GM12865 (cell line): Measurements from ENCODE around the gene BRME1.

ENCODE experiments used
- DNase-seq: peaks from one replicate; pipeline ENCODE4 v3.0.0; 2010; ENCODE audit warnings: low read depth
- H3K4me3 ChIP-seq: 2 replicates; pipeline ENCODE4 v1.5.1; 2011; ENCODE audit warnings: mild to moderate bottlenecking, low read depth, low read length, control low read depth
- TF ChIP-seq, protein P1 (sequence below): IDR thresholded peaks from 2 replicates; pipeline ENCODE4 v1.5.1; 2011; ENCODE audit warnings: low read length, control low read depth, low read depth, inconsistent platforms; ENCODE audit not compliant: insufficient read depth; ENCODE audit errors: missing control alignments

Gene BRME1

DNA sequence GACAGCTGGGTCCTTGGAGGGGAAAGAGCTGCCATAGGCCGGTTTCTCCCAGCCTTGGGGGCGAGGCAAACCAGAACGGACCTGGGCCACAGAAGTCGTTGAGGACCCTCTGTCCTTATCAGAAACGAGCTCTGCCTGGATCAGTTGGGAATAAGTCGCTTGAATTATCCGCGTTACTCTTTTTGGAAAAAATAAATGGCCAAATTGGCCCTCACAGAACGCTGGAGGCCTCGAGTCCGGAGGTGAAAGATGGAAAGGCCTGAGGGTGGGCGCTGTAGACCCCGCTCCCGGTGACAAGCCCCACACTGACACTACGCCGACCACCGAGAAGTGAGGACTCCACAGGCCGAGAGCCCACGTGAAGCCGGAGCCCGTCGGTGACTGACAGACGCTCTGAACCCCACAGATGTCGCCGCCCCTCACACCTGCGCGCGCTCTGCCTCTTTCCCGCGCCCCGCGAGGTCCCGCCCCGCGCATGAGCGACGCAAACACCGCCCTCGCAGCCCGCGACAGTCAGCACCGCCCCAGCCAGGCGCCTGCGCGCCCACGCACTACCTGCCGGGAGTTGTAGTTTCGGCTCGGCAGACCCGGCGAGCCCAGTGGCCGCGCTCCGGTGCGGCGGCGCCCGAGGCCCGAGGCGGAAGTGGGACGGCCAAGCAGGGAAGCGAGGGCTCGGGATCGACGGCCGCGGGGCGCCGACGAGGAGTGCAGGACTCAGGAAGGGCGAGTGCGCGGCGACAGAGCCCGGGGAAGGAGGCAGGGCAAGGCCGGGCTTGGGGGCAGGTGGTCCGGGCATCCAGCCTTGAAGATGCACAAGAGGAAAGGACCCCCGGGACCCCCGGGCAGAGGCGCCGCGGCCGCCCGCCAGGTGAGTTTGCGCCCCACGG is at the start of gene BRME1, which contains the start of gene CC2D1A:
TSS of gene BRME1 (minus strand) at position 484 of the 887 bp plus-strand sequence. CDS start 1,225 bp downstream, outside the sequence.
TSS of gene CC2D1A (plus strand) at position 568 of the 887 bp plus-strand sequence. CDS start at position 809, 241 bp downstream.
- TF ChIP-seq, protein P1, sequence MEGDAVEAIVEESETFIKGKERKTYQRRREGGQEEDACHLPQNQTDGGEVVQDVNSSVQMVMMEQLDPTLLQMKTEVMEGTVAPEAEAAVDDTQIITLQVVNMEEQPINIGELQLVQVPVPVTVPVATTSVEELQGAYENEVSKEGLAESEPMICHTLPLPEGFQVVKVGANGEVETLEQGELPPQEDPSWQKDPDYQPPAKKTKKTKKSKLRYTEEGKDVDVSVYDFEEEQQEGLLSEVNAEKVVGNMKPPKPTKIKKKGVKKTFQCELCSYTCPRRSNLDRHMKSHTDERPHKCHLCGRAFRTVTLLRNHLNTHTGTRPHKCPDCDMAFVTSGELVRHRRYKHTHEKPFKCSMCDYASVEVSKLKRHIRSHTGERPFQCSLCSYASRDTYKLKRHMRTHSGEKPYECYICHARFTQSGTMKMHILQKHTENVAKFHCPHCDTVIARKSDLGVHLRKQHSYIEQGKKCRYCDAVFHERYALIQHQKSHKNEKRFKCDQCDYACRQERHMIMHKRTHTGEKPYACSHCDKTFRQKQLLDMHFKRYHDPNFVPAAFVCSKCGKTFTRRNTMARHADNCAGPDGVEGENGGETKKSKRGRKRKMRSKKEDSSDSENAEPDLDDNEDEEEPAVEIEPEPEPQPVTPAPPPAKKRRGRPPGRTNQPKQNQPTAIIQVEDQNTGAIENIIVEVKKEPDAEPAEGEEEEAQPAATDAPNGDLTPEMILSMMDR, result no peak
- H3K4me3 ChIP-seq, result peak within 1 kb of the TSS; percentile 67
- peak; percentile 96 for DNase-seq

DNA sequence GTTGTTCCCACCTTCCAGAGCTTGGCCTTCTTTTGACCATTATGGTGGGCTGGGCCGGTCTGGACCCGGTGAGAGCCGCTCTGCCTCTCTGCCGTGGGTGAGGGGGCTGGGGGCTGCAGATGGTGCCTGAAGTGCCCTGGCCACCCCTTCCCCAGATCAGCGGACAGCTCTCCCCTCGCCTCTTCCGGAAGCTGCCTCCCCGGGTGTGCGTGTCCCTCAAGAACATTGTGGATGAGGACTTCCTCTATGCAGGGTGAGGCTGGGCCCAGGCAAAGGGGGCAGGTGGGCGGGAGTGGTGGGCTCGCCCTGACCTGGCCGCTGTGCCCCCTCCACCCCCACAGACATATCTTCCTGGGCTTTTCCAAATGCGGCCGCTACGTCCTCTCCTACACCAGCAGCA is 48.3 kb upstream of the BRME1 start:
- TF ChIP-seq, protein P1, result no peak
- H3K4me3 ChIP-seq, result no peak overlapping the region
- no peak for DNase-seq

DNA sequence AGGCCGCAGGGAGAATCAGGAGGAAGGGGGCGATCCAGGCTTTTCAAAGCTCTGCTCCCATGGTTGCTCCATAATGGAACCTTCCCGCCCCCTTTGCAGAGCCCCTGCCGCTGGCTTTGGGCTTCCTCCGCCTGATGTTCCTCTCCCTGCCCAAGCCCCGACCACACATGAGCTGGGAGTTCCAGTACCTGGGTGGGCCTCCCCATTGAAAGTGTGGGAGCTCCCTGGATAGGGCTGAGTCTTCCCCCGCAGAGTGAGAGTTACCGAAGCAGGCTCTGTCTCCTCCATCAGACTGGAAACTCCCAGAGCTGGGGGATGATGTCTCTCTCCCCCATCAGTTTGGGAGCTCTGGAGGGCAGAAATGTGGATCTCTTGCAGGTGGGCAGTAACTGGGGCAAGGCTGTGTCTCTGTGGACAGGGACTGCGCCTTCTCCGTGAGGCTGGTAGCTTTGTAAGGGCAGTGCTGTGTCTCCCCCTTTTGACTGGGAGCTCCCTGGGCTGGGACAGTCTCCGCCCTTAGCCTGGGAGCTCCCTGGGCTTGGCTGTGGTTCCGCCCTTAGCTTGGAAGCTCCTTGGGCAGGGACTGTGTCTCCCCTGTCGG is 47.1 kb upstream of the BRME1 start:
- TF ChIP-seq, protein P1, result no peak
- H3K4me3 ChIP-seq, result peak overlapping the region; percentile 74
- no peak for DNase-seq

DNA sequence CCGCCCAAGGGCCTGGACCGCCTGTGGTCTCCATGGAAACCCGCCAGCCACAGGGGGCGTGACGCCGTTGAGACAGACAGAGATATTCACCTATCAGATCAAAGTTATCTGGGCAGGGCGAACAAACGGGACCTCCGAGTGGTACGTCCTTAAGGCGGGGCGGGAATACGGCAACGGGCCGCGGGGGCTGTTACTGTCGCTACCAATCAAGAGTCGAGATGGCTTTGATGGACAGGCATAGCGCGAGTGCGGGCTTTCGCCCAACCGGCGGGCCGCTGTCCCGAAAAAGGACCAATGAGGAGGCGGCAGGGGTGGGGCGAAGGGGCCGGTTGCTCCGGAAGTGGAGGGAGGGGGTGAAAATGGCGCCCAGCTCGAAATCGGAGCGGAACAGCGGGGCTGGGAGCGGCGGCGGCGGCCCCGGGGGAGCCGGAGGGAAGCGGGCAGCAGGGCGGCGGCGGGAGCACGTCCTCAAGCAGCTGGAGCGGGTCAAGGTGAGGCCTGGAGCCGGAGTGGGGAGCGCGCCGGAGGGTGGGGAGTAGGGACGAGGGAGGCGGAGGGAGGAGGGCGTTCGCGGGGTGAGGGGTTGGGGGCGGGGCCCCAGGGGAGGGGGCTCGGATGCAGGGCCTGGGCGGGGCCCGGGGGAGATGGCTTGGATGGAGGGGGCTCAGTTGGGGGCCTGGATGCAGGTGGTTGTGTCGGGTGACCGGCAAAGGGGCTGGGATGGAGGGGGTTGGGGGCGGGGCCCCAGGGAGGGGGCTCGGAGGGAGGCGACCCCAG is 46.4 kb upstream of the BRME1 start, which contains the start of gene DCAF15:
TSS of gene DCAF15 (plus strand) at position 356 of the 777 bp plus-strand sequence. CDS start at position 360, 4 bp downstream.
- TF ChIP-seq, protein P1, result no peak
- H3K4me3 ChIP-seq, result peak within 1 kb of the TSS; percentile 74
- peak; percentile 100 for DNase-seq

DNA sequence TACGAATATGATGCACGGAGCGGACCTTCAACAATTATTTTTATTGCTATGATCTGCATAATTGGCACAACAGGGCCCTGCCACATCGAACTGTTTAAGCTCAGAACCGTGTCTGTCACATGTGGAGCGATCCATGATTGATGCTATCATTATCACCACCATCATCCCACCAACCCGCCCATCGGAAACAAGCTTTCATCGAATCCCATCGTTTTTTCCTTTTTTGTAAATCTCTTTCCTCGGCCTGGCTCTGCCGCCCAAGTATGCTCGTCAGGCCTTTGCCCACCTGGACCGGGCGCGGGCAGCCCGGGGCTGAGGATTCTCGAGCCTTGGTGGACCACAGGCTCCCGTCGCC is 45.9 kb upstream of the BRME1 start:
- TF ChIP-seq, protein P1, result no peak
- peak overlapping the region; percentile 64 for H3K4me3 ChIP-seq
- no peak for DNase-seq

DNA sequence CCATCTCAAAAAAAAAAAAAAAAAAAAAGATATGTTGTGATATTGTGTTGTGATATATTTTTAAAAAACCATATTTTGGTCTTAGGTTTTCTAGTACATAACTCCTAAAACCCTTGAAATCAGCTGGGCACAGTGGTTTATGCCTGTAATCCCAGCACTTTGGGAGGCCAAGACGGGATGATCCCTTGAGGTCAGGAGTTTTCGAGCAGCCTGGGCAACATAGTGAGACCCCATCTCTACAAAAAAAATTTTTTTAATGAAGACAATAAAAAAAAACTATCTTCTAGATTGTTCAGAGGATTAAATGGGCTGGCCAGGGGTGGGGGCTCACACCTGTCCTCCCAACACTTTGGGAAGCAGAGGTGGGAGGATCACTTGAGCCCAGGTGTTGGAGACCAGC is 45.1 kb upstream of the BRME1 start:
- no peak for DNase-seq
- no peak overlapping the region for H3K4me3 ChIP-seq
- TF ChIP-seq, protein P1, result no peak
